ENCODE data around the gene LRFN4.

The LRFN4 gene

DNA sequence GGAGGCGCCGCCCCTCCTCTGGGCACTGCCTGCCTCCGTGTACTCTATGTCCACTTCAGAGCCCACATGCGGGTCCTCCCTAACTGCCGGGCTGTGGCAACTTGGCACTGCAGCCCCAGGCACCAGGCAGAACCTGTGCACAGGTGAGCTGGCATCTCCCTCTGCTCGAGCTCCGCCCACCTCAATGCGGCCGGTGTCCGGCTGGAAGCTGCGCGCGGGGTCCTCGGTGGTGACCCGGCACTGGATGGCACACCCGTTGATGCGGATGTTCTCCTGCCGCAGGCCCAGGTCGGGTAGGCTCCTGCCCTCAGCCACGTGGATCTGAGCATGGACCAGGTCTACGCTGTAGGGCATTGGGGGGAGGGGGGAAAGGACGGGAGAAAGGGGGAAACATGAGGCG is 9.1 kb downstream of the LRFN4 start:
- H3K9me3 ChIP-seq, result no peaks in the 10 kb centered on the region
- H3K36me3 ChIP-seq, result no peaks in the 10 kb centered on the region
- H3K27ac ChIP-seq, result no peak overlapping the region
- peaks cover 0 to 6% of the 10 kb centered on the region in 2 experiments for H3K4me1 ChIP-seq (ENCODE audit: control insufficient read depth in 1 of 2, insufficient read depth in 1 of 2, low read depth in 1 of 2, low read length in 1 of 2)
- H3K4me3 ChIP-seq (ENCODE audit: low read depth in 1 of 2, low read length in 1 of 2), result no peak overlapping the region
- H3K27me3 ChIP-seq, result no peaks in the 10 kb centered on the region
- TF ChIP-seq, protein P1, sequence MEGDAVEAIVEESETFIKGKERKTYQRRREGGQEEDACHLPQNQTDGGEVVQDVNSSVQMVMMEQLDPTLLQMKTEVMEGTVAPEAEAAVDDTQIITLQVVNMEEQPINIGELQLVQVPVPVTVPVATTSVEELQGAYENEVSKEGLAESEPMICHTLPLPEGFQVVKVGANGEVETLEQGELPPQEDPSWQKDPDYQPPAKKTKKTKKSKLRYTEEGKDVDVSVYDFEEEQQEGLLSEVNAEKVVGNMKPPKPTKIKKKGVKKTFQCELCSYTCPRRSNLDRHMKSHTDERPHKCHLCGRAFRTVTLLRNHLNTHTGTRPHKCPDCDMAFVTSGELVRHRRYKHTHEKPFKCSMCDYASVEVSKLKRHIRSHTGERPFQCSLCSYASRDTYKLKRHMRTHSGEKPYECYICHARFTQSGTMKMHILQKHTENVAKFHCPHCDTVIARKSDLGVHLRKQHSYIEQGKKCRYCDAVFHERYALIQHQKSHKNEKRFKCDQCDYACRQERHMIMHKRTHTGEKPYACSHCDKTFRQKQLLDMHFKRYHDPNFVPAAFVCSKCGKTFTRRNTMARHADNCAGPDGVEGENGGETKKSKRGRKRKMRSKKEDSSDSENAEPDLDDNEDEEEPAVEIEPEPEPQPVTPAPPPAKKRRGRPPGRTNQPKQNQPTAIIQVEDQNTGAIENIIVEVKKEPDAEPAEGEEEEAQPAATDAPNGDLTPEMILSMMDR (IDR thresholded peaks at IDR 0.05), result no peak

DNA sequence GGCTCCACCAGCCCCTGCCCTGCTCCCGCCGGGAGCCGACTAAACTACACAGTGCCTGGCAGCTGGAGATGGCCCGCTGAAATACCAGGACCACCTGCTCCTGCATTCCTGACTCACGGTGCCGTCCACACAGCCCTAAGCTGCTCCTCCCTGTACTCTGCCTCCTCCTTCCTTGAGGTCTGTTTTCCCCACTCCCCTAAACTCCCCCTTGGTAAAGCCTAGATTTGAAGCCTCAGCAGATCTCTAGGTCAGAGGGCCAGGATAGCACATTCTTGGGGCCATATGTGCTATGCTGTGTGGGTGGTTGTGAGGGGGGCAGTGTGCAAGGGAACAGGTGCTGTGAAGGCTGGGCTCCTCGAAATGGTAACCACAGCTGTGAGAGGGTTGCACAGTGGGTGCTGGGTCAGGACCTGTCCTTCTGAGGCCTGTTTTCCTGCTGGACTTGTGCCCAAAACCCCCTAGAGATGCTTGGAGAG is 9.7 kb downstream of the LRFN4 start:
- H3K36me3 ChIP-seq, result no peaks in the 10 kb centered on the region
- TF ChIP-seq, protein P1 (IDR thresholded peaks at IDR 0.05), result no peak
- H3K4me1 ChIP-seq (ENCODE audit: control insufficient read depth in 1 of 2, insufficient read depth in 1 of 2, low read depth in 1 of 2, low read length in 1 of 2), result peaks cover 0 to 6% of the 10 kb centered on the region in 2 experiments
- no peak overlapping the region for H3K27ac ChIP-seq
- H3K4me3 ChIP-seq (ENCODE audit: low read depth in 1 of 2, low read length in 1 of 2), result no peak overlapping the region
- no peaks in the 10 kb centered on the region for H3K27me3 ChIP-seq
- H3K9me3 ChIP-seq, result no peaks in the 10 kb centered on the region

DNA sequence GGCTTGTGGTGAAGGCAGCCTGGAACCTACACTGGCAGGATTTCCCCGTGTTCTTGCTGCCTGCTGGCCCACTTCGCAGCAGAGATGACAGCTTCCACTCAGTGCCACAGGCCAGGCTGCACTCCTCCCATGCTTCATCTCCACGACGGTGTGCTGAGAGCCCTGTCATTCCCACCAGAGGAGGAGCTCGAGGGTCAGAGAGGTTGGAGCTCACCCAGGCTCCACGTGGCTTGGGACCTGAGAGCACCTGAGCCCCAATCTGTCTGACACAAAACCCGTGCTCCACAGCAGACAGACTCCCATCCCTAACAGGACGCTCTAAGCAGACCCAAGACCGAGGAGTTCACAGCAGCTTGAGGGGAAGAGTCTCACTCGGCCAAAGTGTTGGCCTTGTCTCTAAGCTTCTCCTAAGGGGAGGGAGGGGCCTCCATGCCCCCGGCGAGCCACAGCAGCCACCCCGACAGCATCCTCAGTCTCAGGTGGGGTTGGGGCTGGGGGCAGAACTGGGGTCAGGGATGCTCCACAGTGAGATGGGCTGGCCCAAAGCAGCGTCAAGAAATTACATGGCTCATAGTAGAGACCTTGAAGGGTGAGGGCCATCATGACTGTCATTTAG is 10.7 kb downstream of the LRFN4 start:
- Histone ChIP-seq H3K4me1 (ENCODE audit: control insufficient read depth in 1 of 2, insufficient read depth in 1 of 2, low read depth in 1 of 2, low read length in 1 of 2) (peaks cover 0 to 6% of the 10 kb centered on the region in 2 experiments), H3K9me3 (no peaks in the 10 kb centered on the region), H3K4me3 (ENCODE audit: low read depth in 1 of 2, low read length in 1 of 2) (no peak overlapping the region), H3K27me3 (no peaks in the 10 kb centered on the region), H3K36me3 (no peaks in the 10 kb centered on the region), H3K27ac (no peak overlapping the region)
- TF ChIP-seq, protein P1 (IDR thresholded peaks at IDR 0.05), result no peak

DNA sequence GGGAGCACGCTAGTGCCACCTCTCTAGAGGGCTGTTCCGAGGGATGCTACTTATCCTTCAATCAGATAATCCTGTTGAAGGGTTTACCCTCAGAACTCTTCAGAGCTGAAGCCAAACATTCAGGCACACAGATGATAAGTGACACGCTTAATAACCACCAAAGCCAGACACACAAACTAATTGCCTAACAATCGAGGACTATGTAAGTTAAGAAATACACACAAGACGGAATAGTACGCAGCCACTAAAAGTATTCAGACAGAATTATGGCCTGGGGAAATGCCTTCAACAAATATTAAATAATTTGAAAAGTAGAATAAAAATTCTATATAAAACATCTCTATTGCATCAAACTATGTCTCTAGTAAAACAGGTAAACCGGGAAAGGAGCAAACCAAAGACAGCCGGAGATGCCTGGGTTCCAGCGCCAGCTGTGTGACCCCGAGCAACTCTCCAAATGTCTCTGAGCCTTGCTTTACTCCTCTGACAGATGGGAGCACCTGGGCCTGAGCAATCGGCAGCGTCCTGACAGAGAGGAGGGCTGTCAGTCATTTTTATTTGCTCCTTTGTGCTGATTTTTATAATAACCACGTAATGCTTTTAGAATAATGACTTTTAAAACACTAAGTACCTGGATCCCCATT is 11.3 kb downstream of the LRFN4 start:
- no peaks in the 10 kb centered on the region for H3K27me3 ChIP-seq
- H3K4me1 ChIP-seq (ENCODE audit: control insufficient read depth in 1 of 2, insufficient read depth in 1 of 2, low read depth in 1 of 2, low read length in 1 of 2), result peaks cover 0 to 6% of the 10 kb centered on the region in 2 experiments
- H3K9me3 ChIP-seq, result no peaks in the 10 kb centered on the region
- H3K36me3 ChIP-seq, result no peaks in the 10 kb centered on the region
- H3K27ac ChIP-seq, result no peak overlapping the region
- TF ChIP-seq, protein P1 (IDR thresholded peaks at IDR 0.05), result no peak
- H3K4me3 ChIP-seq (ENCODE audit: low read depth in 1 of 2, low read length in 1 of 2), result no peak overlapping the region

DNA sequence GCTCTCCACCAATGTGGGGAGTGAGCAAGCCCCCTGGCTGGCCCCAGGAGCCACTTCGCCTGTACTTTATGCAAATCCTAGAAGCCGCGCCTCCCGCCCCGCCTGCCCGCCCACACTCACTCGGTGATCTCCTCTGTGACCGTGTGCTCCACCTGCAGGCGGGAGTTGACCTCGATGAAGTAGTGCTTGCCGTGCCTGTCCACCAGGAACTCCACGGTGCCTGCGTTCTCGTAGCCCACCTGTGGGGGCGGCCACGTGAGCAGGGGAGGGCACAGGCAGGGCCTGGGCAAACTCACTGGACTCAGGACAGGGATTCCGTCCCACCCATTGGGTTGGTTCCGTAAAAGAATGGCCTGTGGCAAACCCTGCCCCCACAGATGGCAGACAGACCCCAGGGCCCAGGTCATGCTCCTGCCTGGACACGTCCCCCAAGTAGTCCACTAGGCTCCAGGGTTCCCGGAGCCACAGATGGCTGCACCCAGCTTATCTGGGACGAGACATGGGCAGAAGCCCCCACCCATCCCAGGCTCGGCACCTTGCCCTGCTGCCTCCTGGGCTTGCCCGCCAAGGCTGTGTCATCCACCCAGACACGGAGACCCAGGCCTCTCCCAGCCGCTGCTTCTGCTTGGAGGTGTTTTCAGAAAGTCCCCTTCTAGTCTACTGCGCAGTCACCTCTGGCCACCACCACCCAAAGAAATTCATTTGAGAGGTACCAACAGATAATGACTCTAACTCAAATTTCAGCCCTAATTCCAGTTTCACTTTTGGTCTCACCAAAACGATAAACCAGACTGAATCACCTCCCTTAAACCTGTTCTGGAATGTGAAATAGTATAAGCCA is 12.1 kb downstream of the LRFN4 start:
- Histone ChIP-seq H3K36me3 (no peaks in the 10 kb centered on the region), H3K4me1 (ENCODE audit: control insufficient read depth in 1 of 2, insufficient read depth in 1 of 2, low read depth in 1 of 2, low read length in 1 of 2) (peaks cover 0 to 6% of the 10 kb centered on the region in 2 experiments), H3K4me3 (ENCODE audit: low read depth in 1 of 2, low read length in 1 of 2) (no peak overlapping the region), H3K27me3 (no peaks in the 10 kb centered on the region), H3K27ac (no peak overlapping the region), H3K9me3 (no peaks in the 10 kb centered on the region)
- TF ChIP-seq, protein P1 (IDR thresholded peaks at IDR 0.05), result peak; percentile 14
